ENCODE data around the gene BOK.

BOK gene

GRCh38 chr2:241595600-241596140 is 37.1 kb downstream of the BOK start:
- TF ChIP-seq CTCF (IDR thresholded peaks at IDR 0.05; ENCODE audit: low read depth, low read length, missing control alignments) = peak; percentile 50
- no peak for DNase-seq (ENCODE audit: extremely low read depth, low read depth)

GRCh38 chr2:241597561-241597960 is 39.0 kb downstream of the BOK start:
- TF ChIP-seq CTCF (IDR thresholded peaks at IDR 0.05; ENCODE audit: low read depth, low read length, missing control alignments) = no peak
- no peak for DNase-seq (ENCODE audit: extremely low read depth, low read depth)
- no peak overlapping the region for H3K4me3 ChIP-seq (replicated peaks; ENCODE audit: low read depth, low read length)

More at GRCh38 chr2:241595600-241596140, 37.1 kb downstream of the BOK start:
- no peak overlapping the region for H3K4me3 ChIP-seq (replicated peaks; ENCODE audit: low read depth, low read length)

GRCh38 chr2:241598061-241598460 is 39.5 kb downstream of the BOK start:
- no peak for DNase-seq (ENCODE audit: extremely low read depth, low read depth)
- TF ChIP-seq CTCF (IDR thresholded peaks at IDR 0.05; ENCODE audit: low read depth, low read length, missing control alignments) = no peak
- no peak overlapping the region for H3K4me3 ChIP-seq (replicated peaks; ENCODE audit: low read depth, low read length)

- no peak for TF ChIP-seq CTCF (IDR thresholded peaks at IDR 0.05; ENCODE audit: low read depth, low read length, missing control alignments)
- no peak for DNase-seq (ENCODE audit: extremely low read depth, low read depth)
These were observed 39.9 kb downstream of the BOK start for GRCh38 chr2:241598487-241598886.

GRCh38 chr2:241599615-241600014 is 41.1 kb downstream of the BOK start:
- TF ChIP-seq CTCF (IDR thresholded peaks at IDR 0.05; ENCODE audit: low read depth, low read length, missing control alignments) = no peak
- no peak overlapping the region for H3K4me3 ChIP-seq (replicated peaks; ENCODE audit: low read depth, low read length)
- DNase-seq (ENCODE audit: extremely low read depth, low read depth) = no peak

More at GRCh38 chr2:241598487-241598886, 39.9 kb downstream of the BOK start:
- no peak overlapping the region for H3K4me3 ChIP-seq (replicated peaks; ENCODE audit: low read depth, low read length)

- DNase-seq (ENCODE audit: extremely low read depth, low read depth) = no peak
- no peak overlapping the region for H3K4me3 ChIP-seq (replicated peaks; ENCODE audit: low read depth, low read length)
- no peak for TF ChIP-seq CTCF (IDR thresholded peaks at IDR 0.05; ENCODE audit: low read depth, low read length, missing control alignments)
These were observed 43.3 kb downstream of the BOK start for GRCh38 chr2:241601841-241602240.

- no peak for DNase-seq (ENCODE audit: extremely low read depth, low read depth)
- H3K4me3 ChIP-seq (replicated peaks; ENCODE audit: low read depth, low read length) = no peak overlapping the region
- no peak for TF ChIP-seq CTCF (IDR thresholded peaks at IDR 0.05; ENCODE audit: low read depth, low read length, missing control alignments)
These were observed 44.2 kb downstream of the BOK start for GRCh38 chr2:241602720-241603119.
